SK-N-SH treated with all-trans-retinoic acid at 6 μM for 48 hours (cell line): ENCODE data around the gene RGL2.

ENCODE experiments used
- CSDC2 ChIP-seq: fragments of 250-450 bp; sonication (Bioruptor Pico); IDR thresholded peaks from 2 replicates; pipeline ENCODE4 v1.5.0; 2020; ENCODE audit warnings: mild to moderate bottlenecking, moderate library complexity
- SNAI2 ChIP-seq: fragments of 250-450 bp; sonication (Bioruptor Pico); IDR thresholded peaks from 2 replicates; pipeline ENCODE4 v1.5.0; 2020; ENCODE audit warnings: mild to moderate bottlenecking, moderate library complexity
- ZC3H10 ChIP-seq: fragments of 250-450 bp; sonication (Bioruptor Pico); IDR thresholded peaks from 2 replicates; pipeline ENCODE4 v1.5.1; 2021; ENCODE audit warnings: mild to moderate bottlenecking, moderate library complexity
- ZFP3 ChIP-seq: fragments of 250-450 bp; sonication (Bioruptor Pico); IDR thresholded peaks from 2 replicates; pipeline ENCODE4 v1.5.0; 2020; ENCODE audit warnings: mild to moderate bottlenecking, moderate library complexity
- ZNF565 ChIP-seq: fragments of 450-650 bp; formaldehyde crosslinking; conservative IDR thresholded peaks from 2 replicates; pipeline ENCODE4 v1.5.0; 2020; ENCODE audit warnings: low read depth, mild to moderate bottlenecking, moderate library complexity
- TF ChIP-seq, protein P1 (sequence below): fragments of 250-450 bp; sonication (Bioruptor Pico); IDR thresholded peaks from 2 replicates; pipeline ENCODE4 v1.8.0; 2021; ENCODE audit warnings: low read depth, mild to moderate bottlenecking, moderate library complexity, borderline replicate concordance
- TF ChIP-seq, protein P2 (sequence below): fragments of 250-450 bp; sonication (Bioruptor Pico); IDR thresholded peaks from 2 replicates; pipeline ENCODE4 v1.8.0; 2020; ENCODE audit warnings: mild to moderate bottlenecking, moderate library complexity, borderline replicate concordance

GRCh38 chr6:33298773-33299236, at the start of gene RGL2:
- TF ChIP-seq ZC3H10, result no peak
- TF ChIP-seq CSDC2, result no peak
- TF ChIP-seq, protein P1, sequence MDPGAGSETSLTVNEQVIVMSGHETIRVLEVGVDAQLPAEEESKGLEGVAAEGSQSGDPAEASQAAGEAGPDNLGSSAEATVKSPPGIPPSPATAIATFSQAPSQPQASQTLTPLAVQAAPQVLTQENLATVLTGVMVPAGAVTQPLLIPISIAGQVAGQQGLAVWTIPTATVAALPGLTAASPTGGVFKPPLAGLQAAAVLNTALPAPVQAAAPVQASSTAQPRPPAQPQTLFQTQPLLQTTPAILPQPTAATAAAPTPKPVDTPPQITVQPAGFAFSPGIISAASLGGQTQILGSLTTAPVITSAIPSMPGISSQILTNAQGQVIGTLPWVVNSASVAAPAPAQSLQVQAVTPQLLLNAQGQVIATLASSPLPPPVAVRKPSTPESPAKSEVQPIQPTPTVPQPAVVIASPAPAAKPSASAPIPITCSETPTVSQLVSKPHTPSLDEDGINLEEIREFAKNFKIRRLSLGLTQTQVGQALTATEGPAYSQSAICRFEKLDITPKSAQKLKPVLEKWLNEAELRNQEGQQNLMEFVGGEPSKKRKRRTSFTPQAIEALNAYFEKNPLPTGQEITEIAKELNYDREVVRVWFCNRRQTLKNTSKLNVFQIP (CRISPR knock-in tag), result no peak
- TF ChIP-seq ZNF565, result no peak; the same call in 1 of the 2 replicates
- no peak for TF ChIP-seq SNAI2
- no peak for TF ChIP-seq ZFP3 (CRISPR knock-in tag)
- TF ChIP-seq, protein P2, sequence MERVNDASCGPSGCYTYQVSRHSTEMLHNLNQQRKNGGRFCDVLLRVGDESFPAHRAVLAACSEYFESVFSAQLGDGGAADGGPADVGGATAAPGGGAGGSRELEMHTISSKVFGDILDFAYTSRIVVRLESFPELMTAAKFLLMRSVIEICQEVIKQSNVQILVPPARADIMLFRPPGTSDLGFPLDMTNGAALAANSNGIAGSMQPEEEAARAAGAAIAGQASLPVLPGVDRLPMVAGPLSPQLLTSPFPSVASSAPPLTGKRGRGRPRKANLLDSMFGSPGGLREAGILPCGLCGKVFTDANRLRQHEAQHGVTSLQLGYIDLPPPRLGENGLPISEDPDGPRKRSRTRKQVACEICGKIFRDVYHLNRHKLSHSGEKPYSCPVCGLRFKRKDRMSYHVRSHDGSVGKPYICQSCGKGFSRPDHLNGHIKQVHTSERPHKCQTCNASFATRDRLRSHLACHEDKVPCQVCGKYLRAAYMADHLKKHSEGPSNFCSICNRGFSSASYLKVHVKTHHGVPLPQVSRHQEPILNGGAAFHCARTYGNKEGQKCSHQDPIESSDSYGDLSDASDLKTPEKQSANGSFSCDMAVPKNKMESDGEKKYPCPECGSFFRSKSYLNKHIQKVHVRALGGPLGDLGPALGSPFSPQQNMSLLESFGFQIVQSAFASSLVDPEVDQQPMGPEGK (CRISPR knock-in tag), result peak; percentile 85; the same call in 1 of the 2 replicates
